ENCODE measurements around the gene FXYD6. TPM values are rescaled to one million over a fixed set of nuclear protein-coding genes. Genes with fewer than 3 reads are reported as not detected.
A peak's percentile ranks its signal among the peaks of the same experiment; 100 is the strongest.

FXYD6 gene
- total RNA-seq, 1 donor from 2014 or later: not detected

DNA sequence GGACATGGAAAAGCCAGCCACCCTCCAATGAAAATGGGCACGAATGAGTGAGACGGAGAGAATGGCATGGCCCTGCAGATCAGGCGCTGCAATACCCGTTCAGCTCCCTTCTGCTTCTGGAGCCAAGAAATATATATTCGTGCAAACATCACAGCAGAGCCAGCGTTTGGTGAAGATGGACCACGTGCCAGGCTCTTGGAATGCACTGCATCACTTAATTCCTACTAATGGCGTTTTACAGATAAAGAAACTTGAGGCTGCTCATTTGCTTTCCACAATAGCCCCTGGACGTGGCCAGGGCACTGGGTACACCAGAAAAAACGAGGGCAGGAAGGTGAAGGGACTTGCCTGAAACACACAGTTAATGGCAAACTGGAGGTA lies 50.3 kb downstream of the FXYD6 start:
- ATAC-seq (ENCODE audit: low read depth) (no peak), DNase-seq (peak; percentile 11)
- Mint-ChIP-seq H3K9me3 (no peaks in the 10 kb centered on the region), H3K27ac (no peak overlapping the region), H3K4me3 (no peak overlapping the region), H3K4me1 (peaks cover 62% of the 10 kb centered on the region), H3K27me3 (peaks cover 26% of the 10 kb centered on the region), H3K36me3 (ENCODE audit: low read depth) (no peaks in the 10 kb centered on the region)
- TF ChIP-seq, protein P1, sequence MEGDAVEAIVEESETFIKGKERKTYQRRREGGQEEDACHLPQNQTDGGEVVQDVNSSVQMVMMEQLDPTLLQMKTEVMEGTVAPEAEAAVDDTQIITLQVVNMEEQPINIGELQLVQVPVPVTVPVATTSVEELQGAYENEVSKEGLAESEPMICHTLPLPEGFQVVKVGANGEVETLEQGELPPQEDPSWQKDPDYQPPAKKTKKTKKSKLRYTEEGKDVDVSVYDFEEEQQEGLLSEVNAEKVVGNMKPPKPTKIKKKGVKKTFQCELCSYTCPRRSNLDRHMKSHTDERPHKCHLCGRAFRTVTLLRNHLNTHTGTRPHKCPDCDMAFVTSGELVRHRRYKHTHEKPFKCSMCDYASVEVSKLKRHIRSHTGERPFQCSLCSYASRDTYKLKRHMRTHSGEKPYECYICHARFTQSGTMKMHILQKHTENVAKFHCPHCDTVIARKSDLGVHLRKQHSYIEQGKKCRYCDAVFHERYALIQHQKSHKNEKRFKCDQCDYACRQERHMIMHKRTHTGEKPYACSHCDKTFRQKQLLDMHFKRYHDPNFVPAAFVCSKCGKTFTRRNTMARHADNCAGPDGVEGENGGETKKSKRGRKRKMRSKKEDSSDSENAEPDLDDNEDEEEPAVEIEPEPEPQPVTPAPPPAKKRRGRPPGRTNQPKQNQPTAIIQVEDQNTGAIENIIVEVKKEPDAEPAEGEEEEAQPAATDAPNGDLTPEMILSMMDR (IDR thresholded peaks at IDR 0.05): no peak
- POLR2A ChIA-PET: no interaction called here
- CTCF ChIA-PET: interaction anchor here (0.9 to 8.6 kb wide), 2 partner anchors 9 to 119 kb away, joined by 3 to 110 read pairs; no protein-coding TSS in a partner anchor
- intact Hi-C loops (cut with micrococcal nuclease): loop anchor here (5.0 kb wide), 1 partner anchor 1101 kb away; the partner anchor contains the start of gene BCL9L

DNA sequence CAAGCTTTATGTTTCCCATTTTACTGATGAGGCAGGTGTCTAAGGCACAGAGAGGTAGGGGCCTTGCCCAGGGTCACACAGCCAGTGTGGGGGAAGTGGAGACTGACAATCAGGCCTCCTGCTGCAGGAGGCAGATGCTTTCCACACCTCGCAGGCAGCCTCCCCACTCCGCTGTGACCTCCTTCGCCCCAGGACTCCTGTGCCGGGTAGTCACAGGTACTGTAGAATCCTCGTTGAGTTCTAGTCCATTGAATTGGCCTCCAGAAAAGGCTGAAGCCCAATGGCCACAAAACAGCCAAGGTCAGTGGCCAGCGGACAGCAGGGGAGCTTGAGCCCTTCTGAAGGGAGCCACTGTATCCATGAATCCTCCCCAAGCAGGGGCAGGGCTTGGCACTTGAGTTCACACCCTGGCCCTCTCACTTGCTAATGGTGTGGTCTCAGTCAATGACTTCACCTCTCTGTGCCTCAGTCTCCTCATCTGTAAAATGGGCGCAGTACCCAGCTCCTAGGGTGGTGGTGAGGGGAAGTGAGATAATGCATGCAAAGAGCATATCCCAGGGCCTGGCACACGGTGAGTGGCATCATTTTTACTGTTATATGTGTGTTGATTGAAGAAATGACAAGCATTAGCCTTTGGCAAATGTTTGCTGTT lies 50.8 kb downstream of the FXYD6 start:
- no peaks in the 10 kb centered on the region for H3K36me3 Mint-ChIP-seq (ENCODE audit: low read depth)
- no peak overlapping the region for H3K27ac Mint-ChIP-seq
- intact Hi-C loops (cut with micrococcal nuclease): loop anchor here (5.0 kb wide), 1 partner anchor 1102 kb away; the partner anchor contains the start of gene BCL9L
- no peak for ATAC-seq (ENCODE audit: low read depth)
- TF ChIP-seq, protein P1 (IDR thresholded peaks at IDR 0.05): no peak
- H3K4me3 Mint-ChIP-seq: no peak overlapping the region
- DNase-seq: no peak
- CTCF ChIA-PET: interaction anchor here (0.9 to 8.6 kb wide), 5 partner anchors 9 to 228 kb away, joined by 3 to 110 read pairs (median 3); no protein-coding TSS in a partner anchor
- POLR2A ChIA-PET: interaction anchor here (0.9 kb wide), 2 partner anchors 18 to 124 kb away, joined by 3 to 5 read pairs; no protein-coding TSS in a partner anchor
- H3K4me1 Mint-ChIP-seq: peaks cover 57% of the 10 kb centered on the region
- H3K27me3 Mint-ChIP-seq: peaks cover 26% of the 10 kb centered on the region
- no peaks in the 10 kb centered on the region for H3K9me3 Mint-ChIP-seq

DNA sequence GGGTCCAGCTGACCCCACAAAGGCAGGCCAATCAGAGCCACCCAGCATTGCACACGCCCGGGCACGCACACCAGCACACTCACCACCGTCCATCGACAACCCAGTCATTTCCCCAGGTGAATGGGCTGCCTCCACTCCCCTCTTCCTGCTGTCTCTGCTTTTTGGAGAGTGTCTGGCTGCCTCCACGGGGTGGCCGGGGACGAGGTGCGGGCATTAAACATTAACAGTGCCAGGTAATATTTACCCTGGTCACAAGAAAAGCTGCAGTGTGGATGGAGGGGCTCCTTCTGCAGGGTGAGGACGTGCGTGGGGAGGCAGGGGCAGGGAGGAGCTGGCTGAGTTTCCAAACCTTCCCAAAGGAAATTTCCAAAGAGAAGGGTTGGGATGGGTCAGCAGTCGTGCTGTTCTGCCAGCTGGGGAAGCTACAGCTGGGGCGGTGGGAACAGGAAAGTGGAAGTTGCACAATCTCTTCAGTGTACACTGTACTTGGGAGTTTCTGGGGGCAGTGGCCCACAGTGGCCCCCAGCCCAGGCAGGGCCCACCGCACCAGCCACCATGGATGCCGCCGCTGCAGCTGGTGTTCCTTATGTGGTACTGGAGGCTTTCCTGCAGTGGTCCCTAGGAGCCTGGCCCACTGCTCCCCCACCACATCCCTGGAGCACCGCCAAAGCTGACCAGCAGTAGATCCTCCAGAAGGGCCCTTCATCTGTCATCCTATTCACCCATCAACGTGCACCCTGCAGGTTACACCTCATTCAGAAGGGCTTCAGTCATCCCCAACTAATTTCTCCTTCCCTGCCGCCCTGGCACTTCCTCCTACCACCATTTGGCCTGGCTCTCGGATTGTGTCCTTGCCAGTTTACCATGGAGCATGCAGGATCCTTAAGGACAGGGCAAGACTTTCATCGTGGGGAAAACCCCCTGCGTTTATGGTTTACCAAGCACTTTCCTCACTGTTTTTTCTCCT lies 51.6 kb downstream of the FXYD6 start, which contains the start of gene FXYD2:
Gene FXYD2, minus strand, starts transcription at position 174 of the 967 bp plus-strand sequence. Its CDS starts 66 bp downstream, at position 108.
- peaks cover 54% of the 10 kb centered on the region for H3K4me1 Mint-ChIP-seq
- H3K27me3 Mint-ChIP-seq: peaks cover 26% of the 10 kb centered on the region
- no peaks in the 10 kb centered on the region for H3K36me3 Mint-ChIP-seq (ENCODE audit: low read depth)
- ChIA-PET POLR2A (interaction anchor here (0.6 to 2.9 kb wide), 7 partner anchors 10 to 228 kb away, joined by 3 to 20 read pairs (median 5); no protein-coding TSS in a partner anchor), CTCF (interaction anchor here (0.9 to 11.0 kb wide), 9 partner anchors 8 to 398 kb away, joined by 3 to 265 read pairs (median 4); no protein-coding TSS in a partner anchor)
- TF ChIP-seq, protein P1 (IDR thresholded peaks at IDR 0.05): no peak
- H3K27ac Mint-ChIP-seq: no peak within 1 kb of the TSS
- intact Hi-C loops (cut with micrococcal nuclease): loop anchor here (5.0 kb wide), 2 partner anchors 347 to 1102 kb away; partner anchors contain the start of gene BCL9L
- no peak within 1 kb of the TSS for H3K4me3 Mint-ChIP-seq
- DNase-seq: no peak
- no peaks in the 10 kb centered on the region for H3K9me3 Mint-ChIP-seq
- ATAC-seq (ENCODE audit: low read depth): no peak

DNA sequence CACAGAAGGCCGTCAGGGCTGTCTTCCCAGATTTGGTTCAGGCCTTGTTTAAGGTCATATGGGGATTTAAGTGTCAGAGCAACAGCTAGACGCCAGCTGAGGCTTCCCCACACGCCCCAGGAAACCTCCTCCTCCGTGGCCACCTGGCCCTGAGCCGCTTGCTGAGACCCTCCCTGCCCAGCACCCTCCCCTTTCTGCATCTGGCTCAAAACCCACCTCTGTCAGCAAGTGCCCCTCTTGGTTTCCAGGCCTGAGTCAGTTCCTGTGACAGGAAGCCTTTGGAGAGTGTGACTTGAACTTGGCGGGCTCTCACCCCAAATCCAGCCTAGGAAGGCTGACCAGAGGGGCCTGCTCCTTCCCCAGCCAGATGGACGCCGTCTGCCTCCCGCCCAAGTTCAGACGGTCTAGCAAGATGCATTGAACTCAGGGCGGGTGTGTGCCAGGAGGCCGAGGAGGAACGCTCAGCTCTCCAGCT lies 52.5 kb downstream of the FXYD6 start:
- DNase-seq: peak; percentile 15
- intact Hi-C loops (cut with micrococcal nuclease): loop anchor here (1.0 to 5.0 kb wide), 6 partner anchors 17 to 348 kb away; no protein-coding TSS in a partner anchor
- Mint-ChIP-seq H3K36me3 (ENCODE audit: low read depth) (no peaks in the 10 kb centered on the region), H3K27ac (no peak overlapping the region), H3K4me3 (no peak overlapping the region), H3K9me3 (no peaks in the 10 kb centered on the region), H3K4me1 (peaks cover 50% of the 10 kb centered on the region), H3K27me3 (peaks cover 26% of the 10 kb centered on the region)
- no peak for ATAC-seq (ENCODE audit: low read depth)
- TF ChIP-seq, protein P1 (IDR thresholded peaks at IDR 0.05): no peak
- ChIA-PET POLR2A (interaction anchor here (1.4 to 2.9 kb wide), 5 partner anchors 9 to 229 kb away, joined by 4 to 20 read pairs (median 13); partner anchors contain the start of gene IL10RA), CTCF (interaction anchor here (1.1 to 11.0 kb wide), 8 partner anchors 9 to 398 kb away, joined by 3 to 265 read pairs (median 9); no protein-coding TSS in a partner anchor)
